Mucosa of descending colon (tissue), 3 donors: Measurements from ENCODE around the gene SERTM2. TPM values are rescaled to one million over a fixed set of nuclear protein-coding genes. Genes with fewer than 3 reads are reported as not detected.
A peak's percentile ranks its signal among the peaks of the same experiment; 100 is the strongest.

Source experiments
- ATAC-seq: fragments of 200-7000 bp; cut with Tn5 transposase; one replicate; pipeline ENCODE4 v1.9.1; 2020; ENCODE audit warnings: mild to moderate bottlenecking, moderate library complexity
- DNase-seq, 3 donors: peaks; one replicate each; pipeline ENCODE4 v3.0.0-alpha.2; 2020
- H3K36me3 ChIP-seq: fragments of 200-600 bp; one replicate; pipeline ENCODE4 v1.8.0; 2021; ENCODE audit warnings: low read depth, mild to moderate bottlenecking
- H3K4me1 ChIP-seq: fragments of 200-600 bp; one replicate; pipeline ENCODE4 v1.8.0; 2021; ENCODE audit warnings: low read depth, mild to moderate bottlenecking
- H3K4me3 ChIP-seq: fragments of 200-600 bp; one replicate; pipeline ENCODE4 v1.8.0; 2021; ENCODE audit warnings: mild to moderate bottlenecking
- H3K9me3 ChIP-seq: fragments of 200-600 bp; one replicate; pipeline ENCODE4 v1.8.0; 2021; ENCODE audit warnings: mild to moderate bottlenecking
- intact Hi-C, 2 donors: fragments of 100-400 bp; cut with DNase I in 1 of 2; cut with micrococcal nuclease in 1 of 2; formaldehyde crosslinking; loops; one replicate each; pipeline versions ENCODE4 v1.11.0 to v1.11.1; 2022; cut with DNase I, micrococcal nuclease
- total RNA-seq, 3 donors: library from RNA; stranded (reverse); fragmentation: NEBNext Ultra II Directional in 2 of 3; extraction: Animal tissue kit (Norgen Biotek cat#: 25700) in 2 of 3; gene quantifications; one replicate each; pipeline versions ENCODE4 v1.2.1 to v1.2.4, GENCODE V29; 2021 to 2023
- TF ChIP-seq, protein P1 (sequence below): fragments of 200-600 bp; IDR thresholded peaks from one replicate; pipeline ENCODE4 v1.8.0; 2022; ENCODE audit warnings: antibody characterized with exemption, mild to moderate bottlenecking
- donor health status: DM: no; HTN: no; CAD: no; lungs with moderate emphysema.
- donor health status: DM: no; HTN: no; CAD: no.
- donor health status: DM: no; HTN: yes; CAD: no.

SERTM2 gene
- total RNA-seq, 3 donors from 2014 or later, result 0.07 to 0.66 TPM; not detected in 1

DNA sequence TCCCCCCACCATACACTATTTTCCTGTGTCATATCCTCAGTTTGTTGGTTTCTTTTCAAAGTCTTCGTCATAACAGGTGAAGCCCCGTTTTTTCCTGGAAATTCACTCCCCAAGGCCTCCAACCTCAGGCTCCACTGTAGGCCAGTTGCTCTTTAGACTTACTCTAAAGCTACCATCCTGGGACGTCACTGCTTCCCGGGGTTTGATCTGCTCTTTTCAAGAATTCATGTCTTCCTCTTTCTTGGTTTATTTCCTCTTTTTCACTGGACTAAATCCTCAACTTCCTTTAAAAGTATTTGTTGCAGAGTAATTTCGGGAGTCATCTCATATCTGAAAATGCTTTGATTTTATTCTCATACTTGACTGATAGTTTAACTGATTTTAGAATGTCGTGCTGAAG lies 6.5 kb upstream of the SERTM2 start:
- H3K4me1 ChIP-seq, result no peaks in the 10 kb centered on the region
- no peaks in the 10 kb centered on the region for H3K36me3 ChIP-seq
- intact Hi-C loops, result no loop called here
- DNase-seq (peak in 1 of 3 donors; percentile 1), ATAC-seq (no peak)
- H3K9me3 ChIP-seq, result no peaks in the 10 kb centered on the region
- H3K4me3 ChIP-seq, result no peak overlapping the region
- TF ChIP-seq, protein P1, sequence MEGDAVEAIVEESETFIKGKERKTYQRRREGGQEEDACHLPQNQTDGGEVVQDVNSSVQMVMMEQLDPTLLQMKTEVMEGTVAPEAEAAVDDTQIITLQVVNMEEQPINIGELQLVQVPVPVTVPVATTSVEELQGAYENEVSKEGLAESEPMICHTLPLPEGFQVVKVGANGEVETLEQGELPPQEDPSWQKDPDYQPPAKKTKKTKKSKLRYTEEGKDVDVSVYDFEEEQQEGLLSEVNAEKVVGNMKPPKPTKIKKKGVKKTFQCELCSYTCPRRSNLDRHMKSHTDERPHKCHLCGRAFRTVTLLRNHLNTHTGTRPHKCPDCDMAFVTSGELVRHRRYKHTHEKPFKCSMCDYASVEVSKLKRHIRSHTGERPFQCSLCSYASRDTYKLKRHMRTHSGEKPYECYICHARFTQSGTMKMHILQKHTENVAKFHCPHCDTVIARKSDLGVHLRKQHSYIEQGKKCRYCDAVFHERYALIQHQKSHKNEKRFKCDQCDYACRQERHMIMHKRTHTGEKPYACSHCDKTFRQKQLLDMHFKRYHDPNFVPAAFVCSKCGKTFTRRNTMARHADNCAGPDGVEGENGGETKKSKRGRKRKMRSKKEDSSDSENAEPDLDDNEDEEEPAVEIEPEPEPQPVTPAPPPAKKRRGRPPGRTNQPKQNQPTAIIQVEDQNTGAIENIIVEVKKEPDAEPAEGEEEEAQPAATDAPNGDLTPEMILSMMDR, result no peak

DNA sequence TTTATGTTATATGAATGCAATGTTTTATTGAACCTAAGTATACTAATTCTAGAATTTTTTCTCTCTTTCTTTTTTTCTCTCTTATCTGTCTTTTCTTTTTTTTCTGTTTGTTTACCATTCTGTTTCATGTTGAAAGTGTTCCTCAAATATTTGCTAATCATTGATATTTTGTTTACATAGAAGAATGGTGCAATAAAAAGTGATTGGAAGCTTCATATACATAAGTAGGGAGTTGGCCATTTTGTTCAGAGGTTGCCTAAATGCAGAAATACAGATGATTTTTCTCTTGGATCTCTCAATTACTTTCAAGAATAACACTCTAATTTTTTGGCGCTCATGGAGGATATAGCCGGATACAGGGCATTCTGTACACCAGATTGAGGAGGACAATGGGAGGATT lies 5.7 kb upstream of the SERTM2 start:
- Histone ChIP-seq H3K9me3 (no peaks in the 10 kb centered on the region), H3K4me3 (no peak overlapping the region), H3K4me1 (no peaks in the 10 kb centered on the region), H3K36me3 (no peaks in the 10 kb centered on the region)
- TF ChIP-seq, protein P1, result no peak
- ATAC-seq, result no peak
- intact Hi-C loops, result no loop called here
- no peak for DNase-seq

DNA sequence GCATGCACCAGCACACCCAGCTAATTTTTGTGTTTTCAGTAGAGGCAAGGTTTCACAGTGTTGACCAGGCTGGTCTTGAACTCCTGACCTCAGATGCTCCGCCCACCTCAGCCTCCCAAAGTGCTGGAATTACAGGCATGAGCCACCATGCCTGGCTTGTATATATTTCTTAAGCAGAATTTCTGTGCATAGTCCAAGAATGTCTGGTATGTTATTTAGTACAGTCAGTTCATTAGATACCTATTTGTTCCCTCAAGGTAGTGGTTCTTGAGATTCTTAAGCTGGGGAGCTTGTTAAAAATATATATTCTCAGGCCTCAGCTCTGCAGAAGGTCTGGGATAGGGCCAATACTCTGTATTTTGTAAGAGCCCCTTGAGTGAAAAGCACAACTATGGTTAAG lies 4.6 kb upstream of the SERTM2 start:
- Histone ChIP-seq H3K9me3 (no peaks in the 10 kb centered on the region), H3K36me3 (no peaks in the 10 kb centered on the region), H3K4me1 (no peaks in the 10 kb centered on the region), H3K4me3 (no peak overlapping the region)
- intact Hi-C loops, result no loop called here
- TF ChIP-seq, protein P1, result no peak
- DNase-seq (no peak), ATAC-seq (no peak)

DNA sequence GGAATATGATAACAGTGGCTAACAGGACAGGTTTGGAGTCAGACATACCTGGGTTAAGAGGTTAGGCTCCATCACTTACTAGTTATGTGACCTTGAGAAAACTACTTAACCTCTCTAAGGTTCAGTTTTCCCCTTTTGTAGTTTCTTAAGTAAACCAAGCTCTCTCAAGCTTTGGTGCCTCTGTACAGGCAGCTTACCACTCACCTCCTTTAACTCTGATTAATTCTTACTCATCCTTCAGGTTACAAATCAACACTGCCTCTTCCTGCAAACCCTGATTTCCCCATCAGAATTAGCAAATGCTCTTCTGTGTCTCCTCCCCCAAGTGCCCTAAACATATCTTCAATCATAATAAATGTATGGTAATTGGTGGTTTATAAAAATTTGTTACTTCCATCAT lies 3.5 kb upstream of the SERTM2 start:
- intact Hi-C loops, result no loop called here

DNA sequence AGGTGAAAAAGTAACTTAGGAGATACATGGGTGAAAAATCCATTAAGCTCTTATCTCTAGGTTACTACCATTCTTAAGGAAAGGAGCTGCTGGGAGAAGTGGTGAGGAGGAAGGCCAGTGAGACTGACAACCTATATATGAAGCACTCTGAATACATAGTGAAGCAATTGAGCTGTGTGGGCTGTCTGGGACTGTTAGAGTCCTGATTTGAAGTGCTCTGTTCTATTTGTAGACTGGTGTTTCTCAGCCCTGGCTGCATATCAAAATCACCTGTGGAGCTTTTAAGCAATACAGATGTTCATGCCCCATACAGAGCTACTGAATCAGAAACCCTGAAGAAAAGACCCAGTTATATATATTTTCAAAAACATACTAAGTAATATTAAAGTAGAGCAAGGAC lies 3.9 kb downstream of the SERTM2 start:
- ATAC-seq (no peak), DNase-seq (no peak)
- intact Hi-C loops, result no loop called here
- Histone ChIP-seq H3K36me3 (no peaks in the 10 kb centered on the region), H3K4me3 (no peak overlapping the region), H3K4me1 (no peaks in the 10 kb centered on the region), H3K9me3 (no peaks in the 10 kb centered on the region)
- TF ChIP-seq, protein P1, result no peak

More for the DNA sequence above, 3.5 kb upstream of the SERTM2 start:
- Histone ChIP-seq H3K9me3 (no peaks in the 10 kb centered on the region), H3K4me1 (no peaks in the 10 kb centered on the region), H3K4me3 (no peak overlapping the region), H3K36me3 (no peaks in the 10 kb centered on the region)
- ATAC-seq (no peak), DNase-seq (no peak)
- TF ChIP-seq, protein P1, result no peak

DNA sequence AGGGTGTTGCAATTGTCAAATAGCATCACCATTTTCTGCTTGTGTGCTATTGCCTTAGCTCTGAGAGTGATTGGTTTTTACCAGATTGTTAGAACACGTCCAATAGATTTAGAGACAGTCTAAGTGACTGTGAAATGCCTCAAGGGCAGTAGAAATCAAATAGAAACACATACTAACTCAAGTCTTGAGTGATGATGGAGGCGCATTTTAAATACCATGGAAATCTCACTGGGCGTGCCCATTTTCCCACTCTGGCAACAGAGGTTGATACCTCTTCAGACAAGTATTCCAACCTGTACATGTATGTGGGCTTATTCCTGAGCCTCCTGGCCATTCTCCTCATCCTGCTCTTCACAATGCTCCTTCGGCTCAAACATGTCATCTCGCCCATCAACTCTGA lies 7.2 kb downstream of the SERTM2 start:
- ATAC-seq, result no peak
- intact Hi-C loops, result no loop called here
- TF ChIP-seq, protein P1, result no peak
- no peaks in the 10 kb centered on the region for H3K9me3 ChIP-seq
- H3K4me3 ChIP-seq, result no peak overlapping the region
- no peaks in the 10 kb centered on the region for H3K36me3 ChIP-seq
- H3K4me1 ChIP-seq, result no peaks in the 10 kb centered on the region
- DNase-seq, result no peak
